Calu3 (cell line): ENCODE results near the gene CACNG3. TPM values are rescaled to one million over a fixed set of nuclear protein-coding genes. Genes with fewer than 3 reads are reported as not detected.
A peak's percentile ranks its signal among the peaks of the same experiment; 100 is the strongest.

Source experiments
- BruUV-seq: library from RNA; stranded (reverse); fragments of 400-500 nt; replicated peaks from 2 replicates; lab custom pipeline; 2021; lab: Mats Ljungman, UMichigan
- CTCF ChIA-PET: fragments of 300-600 bp; sonication (Branson Sonifier 250); formaldehyde crosslinking; loops from one replicate; lab custom pipeline; 2022; ENCODE audit warnings: antibody characterized with exemption; lab: Charles Lee
- DNase-seq: peaks from one replicate; pipeline ENCODE4 v3.0.0; 2022
- H3K27ac Mint-ChIP-seq: one replicate; pipeline ENCODE4 v1.8.0; 2022; ENCODE audit warnings: mixed read lengths; ENCODE audit not compliant: unreplicated experiment
- H3K27me3 Mint-ChIP-seq: one replicate; pipeline ENCODE4 v1.8.0; 2022; ENCODE audit warnings: mixed read lengths; ENCODE audit not compliant: unreplicated experiment
- H3K36me3 Mint-ChIP-seq: one replicate; pipeline ENCODE4 v1.8.0; 2022; ENCODE audit warnings: mild to moderate bottlenecking, moderate library complexity, mixed read lengths; ENCODE audit not compliant: insufficient read depth, unreplicated experiment
- H3K4me1 Mint-ChIP-seq: one replicate; pipeline ENCODE4 v1.8.0; 2022; ENCODE audit warnings: mild to moderate bottlenecking, low read depth, mixed read lengths; ENCODE audit not compliant: unreplicated experiment
- H3K4me3 Mint-ChIP-seq: one replicate; pipeline ENCODE4 v1.8.0; 2022; ENCODE audit warnings: mild to moderate bottlenecking, low read depth, moderate library complexity, mixed read lengths; ENCODE audit not compliant: unreplicated experiment
- H3K9me3 Mint-ChIP-seq: one replicate; pipeline ENCODE4 v1.8.0; 2022; ENCODE audit warnings: low read depth, mixed read lengths; ENCODE audit not compliant: unreplicated experiment
- intact Hi-C: fragments of 100-400 bp; cut with micrococcal nuclease; formaldehyde crosslinking; loops from one replicate; pipeline ENCODE4 v1.10.0; 2022; ENCODE audit not compliant: unreplicated experiment
- total RNA-seq: library from RNA; stranded (reverse); gene quantifications from 2 replicates; pipeline ENCODE4 v1.2.3, GENCODE V29; 2022
- TF ChIP-seq, protein P1 (sequence below): fragments of 200-600 bp; IDR thresholded peaks from one replicate; pipeline ENCODE4 v1.8.0; 2022; ENCODE audit warnings: antibody characterized with exemption; ENCODE audit not compliant: unreplicated experiment

Gene CACNG3
- total RNA-seq, 1 experiment from 2014 or later = not detected

DNA sequence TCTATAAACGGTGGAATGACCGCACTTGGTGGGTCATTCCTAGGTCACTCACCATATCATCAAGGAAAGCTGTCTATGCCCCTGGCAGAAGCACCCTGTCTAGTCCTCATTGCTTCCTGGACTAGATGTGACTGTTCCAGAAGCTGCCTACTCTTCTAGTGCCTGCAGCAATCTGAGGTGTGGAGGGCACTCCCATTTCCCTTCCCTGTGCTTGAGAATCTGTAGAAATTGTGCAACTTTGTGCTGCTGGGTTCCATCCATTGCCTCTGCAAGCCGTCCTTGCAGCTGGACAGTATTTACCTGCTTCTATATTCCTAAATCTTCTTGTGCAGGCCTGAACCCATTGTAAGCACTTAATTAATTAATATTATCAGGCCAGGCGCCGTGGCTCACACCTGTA, 52.1 kb downstream of the CACNG3 start:
- no peaks in the 10 kb centered on the region for H3K36me3 Mint-ChIP-seq
- no TSS peak for BruUV-seq
- H3K4me1 Mint-ChIP-seq = peaks cover 14% of the 10 kb centered on the region
- no peak overlapping the region for H3K4me3 Mint-ChIP-seq
- DNase-seq = no peak
- TF ChIP-seq, protein P1, sequence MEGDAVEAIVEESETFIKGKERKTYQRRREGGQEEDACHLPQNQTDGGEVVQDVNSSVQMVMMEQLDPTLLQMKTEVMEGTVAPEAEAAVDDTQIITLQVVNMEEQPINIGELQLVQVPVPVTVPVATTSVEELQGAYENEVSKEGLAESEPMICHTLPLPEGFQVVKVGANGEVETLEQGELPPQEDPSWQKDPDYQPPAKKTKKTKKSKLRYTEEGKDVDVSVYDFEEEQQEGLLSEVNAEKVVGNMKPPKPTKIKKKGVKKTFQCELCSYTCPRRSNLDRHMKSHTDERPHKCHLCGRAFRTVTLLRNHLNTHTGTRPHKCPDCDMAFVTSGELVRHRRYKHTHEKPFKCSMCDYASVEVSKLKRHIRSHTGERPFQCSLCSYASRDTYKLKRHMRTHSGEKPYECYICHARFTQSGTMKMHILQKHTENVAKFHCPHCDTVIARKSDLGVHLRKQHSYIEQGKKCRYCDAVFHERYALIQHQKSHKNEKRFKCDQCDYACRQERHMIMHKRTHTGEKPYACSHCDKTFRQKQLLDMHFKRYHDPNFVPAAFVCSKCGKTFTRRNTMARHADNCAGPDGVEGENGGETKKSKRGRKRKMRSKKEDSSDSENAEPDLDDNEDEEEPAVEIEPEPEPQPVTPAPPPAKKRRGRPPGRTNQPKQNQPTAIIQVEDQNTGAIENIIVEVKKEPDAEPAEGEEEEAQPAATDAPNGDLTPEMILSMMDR = no peak
- H3K27ac Mint-ChIP-seq = no peak overlapping the region
- intact Hi-C loops = no loop called here
- CTCF ChIA-PET = interaction anchor here (0.6 to 1.5 kb wide), 2 partner anchors 9 to 739 kb away, joined by 4 read pairs; no protein-coding TSS in a partner anchor
- peaks cover 60% of the 10 kb centered on the region for H3K27me3 Mint-ChIP-seq
- H3K9me3 Mint-ChIP-seq = no peaks in the 10 kb centered on the region

DNA sequence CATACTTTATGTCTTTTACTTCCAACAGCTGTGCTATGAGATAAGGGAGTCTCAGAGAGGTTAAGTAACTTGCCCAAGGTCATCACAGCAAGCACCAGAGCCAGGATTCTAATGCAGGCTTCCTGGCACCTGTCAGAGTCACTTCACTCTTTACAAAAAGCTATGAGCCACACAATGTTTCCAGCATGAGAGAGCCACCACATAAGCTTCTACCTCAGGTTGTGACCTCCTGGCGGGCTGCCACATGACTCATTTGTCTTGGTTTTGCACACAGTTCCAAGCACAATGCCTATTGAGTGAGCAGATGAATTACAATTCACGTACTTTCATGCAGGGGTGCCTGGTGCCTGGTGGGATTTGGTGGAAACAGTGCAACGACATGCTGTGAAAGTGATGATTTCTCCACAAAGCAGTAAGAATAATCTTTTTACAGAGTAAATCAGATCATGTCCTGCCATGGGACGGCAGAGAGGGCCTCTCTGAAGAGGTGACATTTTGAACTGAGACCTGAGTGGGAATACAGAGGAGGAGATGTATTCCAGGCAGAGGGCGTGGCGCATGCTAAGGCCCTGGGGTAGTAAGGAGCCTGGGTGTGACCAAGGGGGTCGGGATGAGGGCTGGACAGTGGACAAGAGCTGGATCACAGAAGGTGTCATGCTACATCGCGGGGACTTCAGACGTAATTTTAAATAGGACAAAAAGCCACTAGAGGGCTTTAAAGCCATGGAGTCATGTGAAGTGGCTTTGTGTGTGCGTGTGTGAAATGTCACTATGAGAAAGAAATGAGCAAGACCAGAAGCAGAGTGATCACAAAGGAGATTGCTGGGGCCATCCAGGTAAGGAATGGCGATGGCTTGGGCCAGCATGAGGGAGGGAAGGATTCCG, 53.4 kb downstream of the CACNG3 start:
- Mint-ChIP-seq H3K4me3 (no peak overlapping the region), H3K4me1 (peaks cover 14% of the 10 kb centered on the region), H3K36me3 (no peaks in the 10 kb centered on the region), H3K9me3 (no peaks in the 10 kb centered on the region), H3K27me3 (peaks cover 62% of the 10 kb centered on the region), H3K27ac (peak overlapping the region; percentile 10)
- TF ChIP-seq, protein P1 = no peak
- CTCF ChIA-PET = interaction anchor here (0.5 to 1.5 kb wide), 7 partner anchors 8 to 490 kb away, joined by 3 to 9 read pairs (median 3); no protein-coding TSS in a partner anchor
- intact Hi-C loops = no loop called here
- no TSS peak for BruUV-seq
- peak; percentile 94 for DNase-seq

DNA sequence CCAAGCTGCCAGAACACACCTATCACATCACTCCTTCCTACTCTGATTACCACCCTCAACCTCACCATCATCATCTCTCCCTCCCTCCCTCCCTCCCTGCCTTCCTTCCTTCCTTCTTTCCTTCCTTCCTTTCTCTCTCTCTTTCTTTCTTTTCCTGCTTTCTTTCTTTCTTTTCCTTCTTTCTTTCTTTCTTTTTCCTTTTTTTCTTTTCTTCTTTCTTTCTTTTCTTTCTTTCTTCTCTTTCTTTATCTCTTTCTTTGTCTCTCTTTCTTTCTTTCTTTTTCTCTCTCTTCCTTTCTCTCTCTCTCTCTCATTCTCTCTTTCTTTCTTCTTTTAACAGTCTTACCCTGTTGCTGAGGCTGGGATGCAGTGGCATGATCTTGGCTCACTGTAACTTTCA, 59.2 kb downstream of the CACNG3 start:
- Mint-ChIP-seq H3K36me3 (no peaks in the 10 kb centered on the region), H3K27me3 (peaks cover 77% of the 10 kb centered on the region), H3K4me1 (no peaks in the 10 kb centered on the region), H3K27ac (no peak overlapping the region), H3K4me3 (no peak overlapping the region), H3K9me3 (no peaks in the 10 kb centered on the region)
- TF ChIP-seq, protein P1 = no peak
- CTCF ChIA-PET = no interaction called here
- BruUV-seq = no TSS peak
- intact Hi-C loops = no loop called here
- DNase-seq = no peak

DNA sequence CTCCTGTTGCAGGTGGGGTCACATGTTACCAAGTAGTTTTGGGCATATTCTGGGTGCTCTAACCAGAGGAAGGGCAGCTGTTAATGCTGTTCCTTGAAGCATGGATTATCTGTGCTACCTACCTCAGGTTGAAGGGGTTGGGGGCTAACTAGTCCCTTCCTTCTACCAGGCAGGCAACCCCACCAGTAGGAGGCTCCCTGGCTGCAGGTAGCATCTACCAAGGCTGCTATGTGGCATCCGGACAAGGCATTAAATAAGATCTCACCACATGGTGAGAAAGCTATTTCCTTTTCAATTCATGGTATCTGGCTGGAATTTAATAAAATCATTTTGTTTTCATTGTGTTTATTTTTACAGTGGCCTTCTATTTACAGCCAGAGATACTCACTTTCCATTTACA, 62.5 kb downstream of the CACNG3 start:
- H3K4me1 Mint-ChIP-seq = no peaks in the 10 kb centered on the region
- no peaks in the 10 kb centered on the region for H3K36me3 Mint-ChIP-seq
- H3K9me3 Mint-ChIP-seq = no peaks in the 10 kb centered on the region
- no peak overlapping the region for H3K27ac Mint-ChIP-seq
- peaks cover 77% of the 10 kb centered on the region for H3K27me3 Mint-ChIP-seq
- CTCF ChIA-PET = no interaction called here
- H3K4me3 Mint-ChIP-seq = no peak overlapping the region
- DNase-seq = no peak
- intact Hi-C loops = no loop called here
- no TSS peak for BruUV-seq
- TF ChIP-seq, protein P1 = no peak
